NCI-H345 (cell line): ENCODE measurements around the gene CLHC1.
"Not testable (repeated sequence)": the region's sequence is repeated elsewhere in the genome, so short reads cannot be mapped to it uniquely, and the experiment has no call there.

ENCODE experiments used
- DNase-seq: peaks from one replicate; lab custom pipeline; 2025; lab: John Stamatoyannopoulos, UW

The CLHC1 gene

GRCh38 chr2:55152475-55153412, 79.3 kb downstream of the CLHC1 start:
- DNase-seq = no peak

GRCh38 chr2:55151733-55152433, 80.2 kb downstream of the CLHC1 start:
- DNase-seq = no peak

GRCh38 chr2:55150834-55151233, 81.3 kb downstream of the CLHC1 start:
- DNase-seq = no peak

GRCh38 chr2:55148269-55148668, 83.8 kb downstream of the CLHC1 start:
- DNase-seq = no peak

- DNase-seq = no peak
Measured at GRCh38 chr2:55147531-55147930, 84.6 kb downstream of the CLHC1 start.

- DNase-seq = no peak
Measured at GRCh38 chr2:55147041-55147440, 85.1 kb downstream of the CLHC1 start.

GRCh38 chr2:55146263-55146662, 85.8 kb downstream of the CLHC1 start:
- no peak for DNase-seq

- DNase-seq = no peak
Measured at GRCh38 chr2:55144922-55145820, 86.9 kb downstream of the CLHC1 start.

- DNase-seq = not testable (repeated sequence)
Measured at GRCh38 chr2:55143706-55144105, 88.4 kb downstream of the CLHC1 start.

GRCh38 chr2:55142518-55142917, 89.6 kb downstream of the CLHC1 start:
- DNase-seq = no peak

GRCh38 chr2:55141572-55142413, 90.3 kb downstream of the CLHC1 start:
- no peak for DNase-seq

- DNase-seq = no peak
Measured at GRCh38 chr2:55140316-55141219, 91.5 kb downstream of the CLHC1 start.

- no peak for DNase-seq
Measured at GRCh38 chr2:55139305-55139704, 92.8 kb downstream of the CLHC1 start.

GRCh38 chr2:55138882-55139229, 93.2 kb downstream of the CLHC1 start:
- no peak for DNase-seq

GRCh38 chr2:55138014-55138881, 93.8 kb downstream of the CLHC1 start:
- DNase-seq = no peak

- no peak for DNase-seq
Measured at GRCh38 chr2:55137024-55137958, 94.8 kb downstream of the CLHC1 start.

- DNase-seq = no peak
Measured at GRCh38 chr2:55136138-55136541, 96.0 kb downstream of the CLHC1 start.

- DNase-seq = no peak
Measured at GRCh38 chr2:55135491-55135890, 96.6 kb downstream of the CLHC1 start.
